Measurements from ENCODE around the gene CHST15.
A peak's percentile ranks its signal among the peaks of the same experiment; 100 is the strongest.

Gene CHST15

GRCh38 chr10:124029559-124029958, 63.8 kb downstream of the CHST15 start:
- no peak for DNase-seq (ENCODE audit: low spot score)

- DNase-seq (ENCODE audit: low spot score), result no peak
Observed at GRCh38 chr10:124028700-124029480, 64.5 kb downstream of the CHST15 start.

- no peak for DNase-seq (ENCODE audit: low spot score)
Observed at GRCh38 chr10:124027651-124028050, 65.7 kb downstream of the CHST15 start.

GRCh38 chr10:124027031-124027611, 66.3 kb downstream of the CHST15 start:
- no peak for DNase-seq (ENCODE audit: low spot score)

- no peak for DNase-seq (ENCODE audit: low spot score)
Observed at GRCh38 chr10:124026589-124026939, 66.8 kb downstream of the CHST15 start.

GRCh38 chr10:124025660-124026588, 67.5 kb downstream of the CHST15 start:
- no peak for DNase-seq (ENCODE audit: low spot score)

- DNase-seq (ENCODE audit: low spot score), result peak; percentile 17
Observed at GRCh38 chr10:124025152-124025551, 68.2 kb downstream of the CHST15 start.

GRCh38 chr10:124022066-124022465, 71.3 kb downstream of the CHST15 start:
- DNase-seq (ENCODE audit: low spot score), result no peak

GRCh38 chr10:124020981-124021815, 72.2 kb downstream of the CHST15 start:
- no peak for DNase-seq (ENCODE audit: low spot score)

GRCh38 chr10:124019886-124020797, 73.3 kb downstream of the CHST15 start:
- DNase-seq (ENCODE audit: low spot score), result no peak

- DNase-seq (ENCODE audit: low spot score), result no peak
Observed at GRCh38 chr10:124018886-124019525, 74.4 kb downstream of the CHST15 start.

- no peak for DNase-seq (ENCODE audit: low spot score)
Observed at GRCh38 chr10:124017729-124018128, 75.7 kb downstream of the CHST15 start.

GRCh38 chr10:124016804-124017375, 76.5 kb downstream of the CHST15 start:
- no peak for DNase-seq (ENCODE audit: low spot score)

GRCh38 chr10:124015991-124016390, 77.4 kb downstream of the CHST15 start:
- no peak for DNase-seq (ENCODE audit: low spot score)

- DNase-seq (ENCODE audit: low spot score), result no peak
Observed at GRCh38 chr10:124014416-124015154, 78.8 kb downstream of the CHST15 start.

GRCh38 chr10:124013916-124014315, 79.5 kb downstream of the CHST15 start:
- DNase-seq (ENCODE audit: low spot score), result no peak

- no peak for DNase-seq (ENCODE audit: low spot score)
Observed at GRCh38 chr10:124012991-124013390, 80.4 kb downstream of the CHST15 start.

GRCh38 chr10:124012583-124012982, 80.8 kb downstream of the CHST15 start:
- DNase-seq (ENCODE audit: low spot score), result no peak

- no peak for DNase-seq (ENCODE audit: low spot score)
Observed at GRCh38 chr10:124012066-124012465, 81.3 kb downstream of the CHST15 start.

Data from kidney tubule cell (primary cell).